ENCODE data around the gene CCR5.

CCR5 gene

GRCh38 chr3:46409739-46410489, 39.2 kb downstream of the CCR5 start:
- no peak for DNase-seq

DNA sequence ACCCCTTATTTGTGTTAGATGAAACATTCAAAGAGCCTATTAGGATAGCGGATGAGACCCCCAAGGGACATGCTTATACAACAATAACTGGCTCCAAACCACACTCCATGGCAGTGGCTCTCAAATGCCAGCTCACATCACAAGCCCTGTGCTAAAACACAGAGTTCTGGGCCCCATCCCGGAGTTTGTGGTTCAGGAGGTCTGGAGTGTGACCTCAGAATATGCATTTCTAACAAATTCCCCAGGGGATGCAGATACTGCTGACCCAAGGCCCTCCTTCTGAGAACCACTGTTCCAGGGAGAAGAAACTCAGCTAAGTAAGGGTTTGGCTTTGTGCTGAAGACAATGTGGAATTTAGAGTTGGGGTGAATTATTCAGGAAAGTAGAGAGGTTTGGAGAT, 39.9 kb downstream of the CCR5 start:
- no peak for DNase-seq

- DNase-seq: no peak
Measured at GRCh38 chr3:46411271-46411670, 40.5 kb downstream of the CCR5 start.

DNA sequence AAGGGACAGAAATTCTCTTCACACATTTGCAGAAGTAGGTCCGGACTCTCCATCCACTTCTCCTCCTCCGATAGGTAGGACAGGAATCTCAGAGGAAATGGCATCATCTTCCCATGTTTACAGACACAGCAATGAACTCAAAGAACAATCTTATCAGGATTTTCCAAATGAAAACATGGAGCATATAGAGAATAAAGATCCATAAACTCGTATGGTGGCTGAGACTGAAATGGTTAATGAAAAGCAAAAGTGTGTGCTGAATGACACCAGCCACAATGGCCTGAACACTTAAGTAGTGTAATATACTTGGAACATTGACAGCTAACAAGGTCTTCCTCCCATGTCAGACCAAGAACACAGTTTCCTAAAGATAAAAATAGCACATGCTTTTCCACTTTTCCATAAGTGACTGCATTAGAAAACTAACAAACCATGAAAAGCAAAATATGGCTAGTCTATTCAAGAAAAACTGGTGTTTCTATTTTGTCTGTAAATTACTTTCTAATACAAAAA, 42.1 kb downstream of the CCR5 start:
- DNase-seq: no peak

DNA sequence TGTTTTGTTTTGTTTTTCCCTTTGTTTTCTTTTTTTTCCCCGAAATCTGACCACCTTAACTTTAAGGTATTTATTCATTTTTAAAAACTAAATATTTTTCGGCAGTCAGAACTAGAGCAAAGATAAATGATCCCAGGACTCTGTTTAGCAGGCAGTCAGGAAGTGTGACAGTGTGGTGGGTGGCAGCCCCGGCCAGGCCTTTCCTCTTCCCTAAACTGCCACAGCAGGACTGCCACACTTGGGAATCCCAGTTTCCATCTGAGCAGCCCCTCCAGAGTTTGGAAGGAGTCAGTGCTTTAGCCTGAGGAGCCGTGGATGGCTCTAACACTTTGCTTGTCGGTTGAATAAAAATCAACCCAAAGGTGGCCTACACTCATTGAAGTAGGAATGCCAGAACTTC, 43.2 kb downstream of the CCR5 start:
- no peak for DNase-seq

- no peak for DNase-seq
Measured at GRCh38 chr3:46414739-46415138, 44.0 kb downstream of the CCR5 start.

DNA sequence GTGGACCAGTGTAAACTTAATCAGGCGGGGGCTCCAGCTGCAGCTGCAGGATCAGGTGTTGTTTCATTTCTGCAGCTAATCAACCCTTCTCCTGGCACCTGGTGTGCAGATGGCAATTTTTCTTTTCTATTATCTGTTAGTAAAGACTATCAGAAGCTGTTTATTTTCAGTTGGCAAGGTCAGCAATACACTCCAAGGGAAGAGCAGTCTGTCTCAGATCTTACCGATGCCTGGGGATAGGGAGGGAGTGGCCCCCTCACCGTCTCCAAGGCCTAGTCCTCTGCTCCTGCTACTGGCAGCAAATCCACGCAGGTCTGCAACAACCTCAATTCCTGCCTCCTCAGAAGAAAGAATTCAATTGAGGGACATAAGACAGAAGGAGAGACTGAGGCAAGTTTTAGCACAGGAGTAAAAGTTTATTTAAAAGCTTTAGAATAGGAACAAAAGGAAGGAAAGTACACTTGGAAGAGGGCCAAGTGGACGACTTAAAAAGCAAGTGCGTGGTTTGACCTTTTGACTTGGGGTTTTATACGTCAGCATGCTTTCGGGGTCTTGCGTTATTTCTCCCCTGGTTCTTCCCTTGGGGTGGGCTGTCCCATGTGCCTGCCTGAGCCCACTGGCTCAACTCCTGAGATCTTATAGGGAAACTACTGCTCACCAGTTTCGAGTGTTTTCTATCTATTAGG, 45.5 kb downstream of the CCR5 start:
- DNase-seq: no peak

- no peak for DNase-seq
Measured at GRCh38 chr3:46416811-46417510, 46.2 kb downstream of the CCR5 start.

DNA sequence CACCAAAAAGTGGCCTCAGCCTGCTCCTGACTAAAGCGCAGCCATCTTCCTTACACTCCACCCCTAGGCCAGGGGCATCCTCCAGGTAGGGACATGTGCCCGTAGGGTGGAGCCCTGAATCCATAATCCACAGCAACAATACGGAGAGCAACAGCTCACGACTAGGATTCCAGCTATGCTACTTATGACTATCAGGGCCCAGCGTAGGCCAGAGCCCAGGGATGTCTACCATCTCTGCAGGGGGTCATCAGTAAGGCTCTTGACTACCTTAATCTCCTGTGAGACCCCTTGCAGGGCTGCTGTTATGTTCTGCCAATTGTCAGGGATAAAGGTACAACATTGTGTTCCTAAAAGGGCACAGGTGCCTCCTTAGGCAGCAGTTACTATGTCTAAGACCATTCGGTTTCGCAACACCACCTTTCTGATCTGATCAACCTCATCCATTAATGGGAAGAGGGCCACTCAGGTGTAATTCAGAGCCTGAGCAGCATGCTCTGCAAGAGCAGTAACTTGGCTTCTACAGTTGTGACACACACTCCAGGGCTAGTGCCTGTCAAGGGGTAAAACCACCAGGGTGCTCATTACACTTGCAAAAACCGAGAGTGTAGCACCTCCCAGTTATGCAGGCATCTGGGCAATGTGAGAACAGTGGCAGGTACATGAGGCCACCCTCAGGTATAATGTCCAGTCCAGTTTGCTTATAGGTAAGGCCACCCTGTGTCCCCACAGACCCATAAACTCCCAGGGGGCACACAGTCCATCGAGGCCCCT, 47.3 kb downstream of the CCR5 start:
- DNase-seq: no peak

DNA sequence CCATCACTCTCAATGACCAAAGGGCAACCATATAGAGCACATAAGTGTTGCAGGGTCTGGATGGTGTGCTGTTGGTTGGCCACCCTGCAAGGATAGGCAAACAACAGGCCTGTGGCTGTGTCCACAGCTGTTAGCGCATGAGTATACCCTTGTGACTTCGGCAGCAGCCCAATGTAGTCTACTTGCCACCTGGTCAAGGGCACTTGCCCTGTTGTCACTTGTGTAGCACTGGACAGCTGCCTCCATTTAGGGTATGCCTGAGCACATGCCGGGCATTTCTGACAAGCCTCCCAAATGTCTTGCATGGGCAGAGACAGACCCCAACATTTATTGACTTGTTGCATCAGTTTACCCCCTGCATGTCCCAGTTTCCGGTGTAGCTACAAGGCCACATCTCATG, 49.1 kb downstream of the CCR5 start:
- no peak for DNase-seq

DNA sequence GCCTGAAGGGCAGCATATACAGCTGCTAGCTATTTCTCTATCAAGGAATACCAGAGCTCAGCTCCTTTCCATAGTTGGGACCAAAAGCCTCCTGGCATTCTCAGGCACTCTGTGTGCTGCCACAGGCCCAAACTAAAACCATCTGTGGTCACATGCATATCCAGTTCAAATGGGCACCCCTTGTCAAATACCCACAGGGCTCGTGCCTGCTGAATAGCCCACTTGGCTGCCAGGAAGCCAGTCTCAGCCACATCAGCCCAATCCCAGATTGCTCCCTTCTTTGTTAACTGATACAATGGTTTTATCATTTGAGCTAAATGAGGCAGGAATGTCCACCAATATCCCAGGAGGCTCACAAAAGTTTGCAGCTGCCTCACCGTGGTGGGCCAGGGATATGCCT, 50.2 kb downstream of the CCR5 start:
- no peak for DNase-seq

GRCh38 chr3:46422617-46423016, 51.9 kb downstream of the CCR5 start:
- no peak for DNase-seq

DNA sequence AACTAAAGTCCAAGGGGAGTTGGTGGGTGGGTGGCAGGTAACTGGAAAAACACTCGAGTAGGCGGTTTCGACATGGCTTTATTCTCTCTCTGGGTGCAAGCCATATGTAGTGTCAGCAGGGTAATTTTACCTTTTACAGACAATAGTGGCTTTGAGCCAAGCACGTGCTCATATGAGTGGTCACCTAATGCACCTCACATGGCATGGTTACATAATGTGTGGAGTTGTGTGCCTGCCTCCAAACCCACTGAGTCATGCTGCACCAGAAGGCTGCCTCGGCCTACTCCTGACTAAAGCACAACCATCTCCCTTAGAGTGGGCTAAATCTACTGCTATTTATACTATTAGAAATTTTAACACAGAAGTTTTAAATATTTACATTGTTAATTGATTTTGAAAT, 52.8 kb downstream of the CCR5 start:
- no peak for DNase-seq

All from midbrain (tissue), 1 donor.